Astrocyte of the spinal cord (primary cell): ENCODE measurements around the gene SLIT3.

ENCODE experiments used
- DNase-seq: peaks from one replicate; pipeline ENCODE4 v3.0.0; 2011; ENCODE audit warnings: low read depth, low spot score
- H3K4me3 ChIP-seq: 2 replicates; pipeline ENCODE4 v1.5.1; 2011; ENCODE audit warnings: low read depth, mild to moderate bottlenecking, low read length, moderate library complexity
- CTCF ChIP-seq: IDR thresholded peaks from 2 replicates; pipeline ENCODE4 v1.5.1; 2012; ENCODE audit warnings: low read depth, mild to moderate bottlenecking, low read length, inconsistent platforms
- in situ Hi-C: cut with HindIII; loops from 2 replicates; pipeline ENCODE4 v1.10.0; 2017; ENCODE audit warnings: low sequenced_read_pairs

SLIT3 gene

GRCh38 chr5:169024421-169024820, 276.5 kb downstream of the SLIT3 start:
- TF ChIP-seq CTCF: no peak
- in situ Hi-C loops: no loop called here
- no peak overlapping the region for H3K4me3 ChIP-seq
- DNase-seq: no peak

- DNase-seq: no peak
- no peak overlapping the region for H3K4me3 ChIP-seq
- TF ChIP-seq CTCF: no peak
- in situ Hi-C loops: no loop called here
Observed at GRCh38 chr5:169022718-169023117, 278.2 kb downstream of the SLIT3 start.

- TF ChIP-seq CTCF: no peak
- in situ Hi-C loops: no loop called here
- H3K4me3 ChIP-seq: no peak overlapping the region
- DNase-seq: peak; percentile 35
Observed at GRCh38 chr5:169020102-169020501, 280.8 kb downstream of the SLIT3 start.

GRCh38 chr5:169018925-169019324, 282.0 kb downstream of the SLIT3 start:
- no peak for TF ChIP-seq CTCF
- H3K4me3 ChIP-seq: no peak overlapping the region
- DNase-seq: no peak
- in situ Hi-C loops: no loop called here

- no peak for TF ChIP-seq CTCF
- no peak for DNase-seq
- in situ Hi-C loops: no loop called here
Observed at GRCh38 chr5:169015991-169016390, 284.9 kb downstream of the SLIT3 start.

GRCh38 chr5:169013846-169014245, 287.1 kb downstream of the SLIT3 start:
- in situ Hi-C loops: no loop called here

More at GRCh38 chr5:169015991-169016390, 284.9 kb downstream of the SLIT3 start:
- no peak overlapping the region for H3K4me3 ChIP-seq

More at GRCh38 chr5:169013846-169014245, 287.1 kb downstream of the SLIT3 start:
- TF ChIP-seq CTCF: no peak
- DNase-seq: no peak
- no peak overlapping the region for H3K4me3 ChIP-seq
